Islet of Langerhans (tissue), 1 donor: ENCODE measurements around the gene NKD2.

Experiments
- FAIRE-seq: peaks from one replicate; lab custom pipeline; 2011; peaks lifted over from hg19 to GRCh38; lab: Jason Lieb, UNC

The NKD2 gene

DNA sequence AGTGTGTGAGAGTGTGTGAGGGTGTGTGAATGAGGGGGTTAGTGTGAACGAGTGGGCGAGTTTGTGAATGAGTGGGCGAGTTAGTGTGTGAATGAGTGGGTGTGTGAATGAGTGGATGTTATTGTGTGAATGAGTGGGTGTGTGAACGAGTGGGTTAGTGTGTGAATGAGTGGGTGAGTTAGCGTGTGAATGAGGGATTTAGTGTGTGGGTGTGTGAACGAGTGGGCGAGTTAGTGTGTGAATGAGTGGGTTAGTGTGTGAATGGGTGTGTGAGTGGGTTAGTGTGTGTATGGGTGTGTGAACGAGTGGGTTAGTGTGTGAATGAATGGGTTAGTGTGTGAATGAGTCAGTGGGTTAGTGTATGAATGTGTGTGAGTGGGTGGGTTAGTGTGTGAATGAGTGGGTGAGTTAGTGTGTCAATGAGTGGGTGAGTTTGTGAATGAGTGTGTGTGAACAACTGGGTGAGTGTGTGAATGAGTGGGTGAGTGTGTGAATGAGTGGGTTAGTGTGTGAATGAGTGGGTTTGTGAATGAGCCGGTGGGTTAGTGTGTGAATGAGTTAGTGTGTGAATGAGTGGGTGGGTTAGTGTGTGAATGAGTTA is 37.5 kb downstream of the NKD2 start:
- FAIRE-seq: no peak

DNA sequence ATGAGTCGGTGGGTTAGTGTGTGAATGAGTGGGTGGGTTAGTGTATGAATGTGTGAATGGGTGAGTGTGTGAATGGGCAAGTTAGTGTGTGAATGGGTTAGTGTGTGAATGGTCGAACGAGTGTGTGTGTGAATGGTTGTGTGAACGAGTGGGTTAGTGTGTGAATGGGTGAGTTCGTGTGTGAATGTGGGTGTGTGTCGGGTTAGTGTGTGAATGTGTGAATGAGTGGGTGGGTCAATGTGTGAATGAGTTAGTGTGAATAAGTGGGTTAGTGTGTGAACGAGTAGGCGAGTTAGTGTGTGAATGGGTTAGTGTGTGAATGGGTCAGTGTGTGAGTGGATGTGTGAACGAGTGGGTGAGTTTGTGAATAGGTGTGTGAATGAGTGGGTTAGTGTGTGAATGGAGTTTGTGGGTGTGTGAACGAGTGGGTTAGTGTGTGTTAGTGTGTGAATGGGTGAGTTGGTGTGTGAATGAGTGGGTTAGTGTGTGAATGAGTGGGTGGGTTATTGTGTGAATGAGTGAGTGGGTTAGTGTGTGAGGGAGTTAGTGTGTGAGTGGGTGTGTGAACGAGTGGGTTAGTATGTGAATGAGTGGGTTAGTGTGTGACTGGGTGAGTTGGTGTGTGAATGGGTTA is 38.8 kb downstream of the NKD2 start:
- no peak for FAIRE-seq

GRCh38 chr5:1048162-1048721 is 39.6 kb downstream of the NKD2 start:
- no peak for FAIRE-seq

DNA sequence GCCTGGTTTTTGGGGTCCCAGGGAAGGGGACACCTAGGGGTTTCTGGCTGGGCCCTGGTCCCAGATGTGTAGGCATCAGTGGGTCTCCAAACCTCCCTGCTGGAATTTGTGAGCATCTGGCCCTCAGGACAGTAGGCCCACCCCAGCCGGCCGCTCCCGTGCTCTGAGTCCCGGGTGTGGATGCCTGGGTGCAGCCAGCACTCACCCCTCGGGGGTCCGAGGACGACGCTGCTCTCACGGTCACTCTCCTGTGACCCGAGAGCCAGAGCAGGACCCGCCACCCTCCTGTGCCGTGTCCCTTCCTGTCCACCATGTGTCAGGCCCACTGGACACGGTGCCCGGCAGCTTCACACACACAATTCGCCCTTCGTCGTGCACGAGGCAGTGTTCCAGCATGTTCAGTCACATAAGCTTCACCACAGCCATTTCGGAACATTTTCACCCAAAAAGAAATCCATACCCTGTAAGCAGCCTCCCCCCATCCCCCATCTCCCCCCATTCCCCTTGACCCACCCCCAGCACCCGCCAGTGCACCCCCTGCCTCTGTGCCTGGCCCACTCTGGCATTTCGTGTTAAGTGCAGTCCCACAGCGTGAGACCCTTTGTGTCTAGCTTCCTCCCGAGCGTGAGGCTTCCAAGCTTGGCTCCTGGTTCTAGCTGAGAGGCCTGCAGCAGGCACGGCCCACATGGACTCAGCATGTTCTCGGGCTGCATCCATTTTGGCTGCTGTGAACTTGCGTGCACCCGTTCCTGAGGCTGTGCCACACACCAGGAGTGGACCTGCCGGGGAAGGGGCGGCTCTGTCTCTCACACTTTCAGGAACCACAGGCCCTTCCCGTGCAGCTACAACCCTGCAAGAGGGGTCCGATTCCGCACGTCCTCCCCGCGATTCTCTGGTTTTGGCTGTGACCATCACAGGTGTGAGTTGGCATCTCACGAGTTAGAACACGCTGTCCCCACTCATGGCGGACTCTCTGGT is 40.5 kb downstream of the NKD2 start:
- no peak for FAIRE-seq

DNA sequence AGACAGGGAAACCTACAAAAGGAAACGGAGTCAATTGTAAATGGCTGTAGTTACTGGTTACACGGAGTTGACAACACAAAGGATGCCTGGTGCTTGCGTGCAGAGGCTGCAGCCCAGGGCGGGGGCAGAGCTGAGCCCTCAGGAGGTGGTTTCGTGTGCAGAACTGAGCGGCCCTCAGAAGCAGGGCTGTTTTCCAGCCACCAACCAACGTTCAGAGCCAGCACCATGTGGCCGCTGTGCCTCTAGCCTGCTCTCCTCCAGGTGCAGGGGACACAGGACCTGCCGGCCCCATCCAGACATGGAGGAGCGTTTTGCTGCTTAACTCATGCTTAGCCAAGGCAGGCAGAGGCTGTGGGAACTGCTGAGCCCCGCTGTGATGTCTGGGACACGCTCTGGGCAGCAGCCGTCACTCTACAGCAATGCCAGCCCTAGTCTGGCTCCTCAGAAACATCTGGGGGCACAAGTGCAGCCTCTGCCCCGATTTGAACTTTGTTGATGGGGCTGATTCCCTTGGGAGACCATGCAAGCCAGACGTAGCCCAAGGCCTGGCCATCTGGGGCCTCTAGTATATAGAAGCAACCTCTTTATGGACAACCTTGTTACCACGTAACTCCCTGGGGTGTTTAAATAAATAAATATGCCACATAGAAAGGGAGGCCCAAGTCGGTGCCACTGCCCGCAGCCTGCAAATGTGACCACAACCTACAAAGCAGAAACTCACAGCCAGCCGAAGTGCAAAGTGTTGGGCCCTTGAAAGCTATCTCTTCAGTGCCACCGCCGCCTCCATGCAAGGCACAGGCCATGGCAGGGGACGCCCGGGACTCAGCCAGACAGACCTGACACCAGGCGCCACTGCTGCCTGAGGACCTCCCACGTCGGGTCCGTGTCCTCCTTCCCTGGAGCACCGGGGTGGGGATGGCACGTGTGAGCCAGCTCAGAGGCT is 42.1 kb downstream of the NKD2 start:
- FAIRE-seq: no peak

- no peak for FAIRE-seq
Measured at GRCh38 chr5:1051366-1051720, 42.7 kb downstream of the NKD2 start.

DNA sequence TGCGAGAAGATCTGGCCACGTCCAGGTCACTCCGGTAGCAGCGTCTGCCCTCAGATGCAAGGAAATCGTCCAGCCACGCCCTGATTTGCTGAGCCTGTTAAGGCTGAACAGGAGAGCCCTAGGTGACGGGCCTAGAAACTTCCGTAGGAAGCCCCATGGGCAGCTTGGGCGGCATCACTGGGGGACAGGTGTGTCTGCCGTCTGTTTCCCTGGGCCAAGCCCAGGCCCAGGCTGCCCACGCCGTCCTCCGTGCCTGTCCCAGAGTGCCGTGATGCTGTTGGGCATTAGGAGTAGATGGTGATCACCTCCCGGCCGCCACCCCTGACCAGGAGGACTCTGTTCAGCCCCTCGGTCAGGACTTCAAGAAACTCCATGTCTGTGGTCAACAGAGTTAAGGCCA is 43.5 kb downstream of the NKD2 start:
- no peak for FAIRE-seq

DNA sequence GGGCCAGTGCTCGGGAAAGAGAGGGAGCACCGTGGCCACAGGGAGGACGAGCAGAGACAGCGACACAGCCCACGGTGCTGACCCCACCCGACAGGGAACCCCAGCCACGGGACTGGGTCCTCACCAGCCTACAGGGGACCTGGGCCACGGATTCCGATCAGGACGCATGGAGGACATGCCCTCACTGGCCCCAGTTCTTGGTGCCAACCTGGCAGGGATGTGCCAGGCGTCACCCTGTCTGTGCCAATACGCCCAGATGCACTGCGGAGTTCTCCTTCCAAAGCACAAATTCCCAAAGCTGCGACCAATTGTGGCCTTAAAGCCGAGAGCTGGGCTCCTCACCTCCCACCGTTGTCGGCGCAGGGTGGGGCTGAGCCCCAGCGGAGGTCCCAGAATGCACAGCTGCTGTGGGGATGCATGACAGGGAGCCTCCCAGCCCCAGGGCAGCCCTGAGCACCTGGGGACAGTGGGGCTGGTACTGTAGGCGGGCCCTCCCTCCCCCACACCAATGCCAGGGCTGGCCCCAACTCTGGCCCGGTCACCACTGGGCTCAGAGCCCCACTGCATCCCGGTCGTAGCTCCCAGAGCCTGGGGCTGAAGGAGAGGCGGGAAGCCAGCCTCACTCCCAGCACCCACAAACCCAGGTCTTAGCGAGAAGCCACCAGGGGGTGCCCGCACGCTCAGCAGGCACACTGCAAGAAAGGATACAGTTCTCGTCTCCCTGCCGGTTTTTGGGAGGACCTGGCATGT is 44.2 kb downstream of the NKD2 start:
- FAIRE-seq: no peak

- no peak for FAIRE-seq
Measured at GRCh38 chr5:1053391-1054017, 44.9 kb downstream of the NKD2 start.

DNA sequence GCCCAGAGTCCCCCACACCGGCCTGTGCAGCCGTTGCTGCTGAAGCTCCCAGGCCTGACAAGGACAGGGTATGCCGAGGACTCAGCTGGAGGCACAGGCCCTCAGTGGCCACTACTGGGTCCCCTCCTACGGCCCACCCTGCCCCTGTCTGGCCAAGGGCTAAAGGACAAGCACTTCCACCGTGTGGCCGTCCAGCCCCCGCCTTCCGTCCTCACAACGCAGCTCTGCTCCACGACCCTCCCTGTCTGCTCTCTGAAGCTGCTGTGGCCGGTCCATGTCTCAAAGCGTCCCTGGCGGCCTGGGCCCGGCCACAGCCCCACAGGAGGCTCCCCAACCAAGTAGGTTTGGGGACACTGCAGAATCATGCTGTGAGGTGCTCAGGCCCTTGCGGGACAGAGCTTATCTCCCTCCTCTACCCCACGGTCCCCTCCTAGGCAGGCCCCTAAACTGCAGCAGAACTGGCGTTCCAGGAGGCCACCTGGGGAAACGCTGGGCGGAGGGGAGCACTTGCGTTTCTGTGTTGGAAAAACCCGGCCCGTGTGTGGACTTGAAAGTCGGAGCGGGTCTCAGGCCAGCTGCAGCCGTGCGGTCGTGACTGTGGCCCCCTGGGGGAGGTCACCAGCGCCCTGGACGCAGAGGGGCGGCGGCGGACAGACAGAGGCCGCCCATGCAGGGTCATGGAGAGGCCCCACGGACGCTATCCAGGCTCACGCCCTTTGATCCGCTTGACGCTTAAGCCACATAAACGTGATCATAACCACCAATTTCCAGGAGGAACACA is 45.6 kb downstream of the NKD2 start:
- FAIRE-seq: no peak

DNA sequence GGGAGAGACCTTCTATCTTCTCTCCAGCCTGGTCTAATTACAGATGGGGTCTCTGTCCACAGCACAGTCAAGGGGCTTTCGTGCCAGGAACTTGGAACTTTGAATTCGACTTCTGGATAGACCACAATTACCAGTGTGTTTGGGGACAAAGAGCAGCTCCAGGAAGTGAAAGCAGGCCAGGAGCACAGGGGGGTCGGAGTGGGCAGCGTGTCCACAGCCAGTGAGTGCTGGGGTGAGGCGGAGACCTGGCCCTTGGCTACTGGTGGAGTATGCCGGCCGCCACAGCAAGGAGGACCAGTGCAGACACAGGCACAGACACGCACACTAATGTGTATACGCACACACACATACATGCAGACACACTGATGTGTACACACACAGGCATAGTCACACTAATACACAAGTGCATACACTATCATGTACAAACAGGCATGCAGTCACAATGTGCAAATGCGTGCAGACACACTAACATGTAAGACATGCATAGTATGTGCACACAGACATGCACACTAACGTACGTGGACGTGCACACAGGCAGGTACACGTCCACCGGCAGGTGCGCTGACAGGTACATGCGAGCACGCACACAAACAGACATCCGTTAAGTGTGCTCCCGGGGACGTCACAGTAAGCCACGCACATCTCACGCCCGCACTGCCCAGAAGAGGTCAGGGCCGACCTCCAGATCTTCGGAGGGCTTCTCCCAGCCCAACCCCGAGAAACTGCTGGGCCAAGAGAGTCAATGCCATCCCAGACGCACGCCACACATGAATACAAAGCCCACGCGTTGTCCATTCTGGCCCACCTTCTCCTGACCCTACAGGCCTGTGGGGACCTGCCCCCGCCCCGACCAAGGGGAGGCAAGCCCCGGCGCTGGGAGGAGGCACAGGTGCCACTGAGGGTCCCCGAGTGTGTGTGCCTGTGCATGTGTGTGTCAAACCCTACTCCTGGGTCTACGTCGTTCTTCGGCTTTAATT is 46.5 kb downstream of the NKD2 start:
- FAIRE-seq: no peak

DNA sequence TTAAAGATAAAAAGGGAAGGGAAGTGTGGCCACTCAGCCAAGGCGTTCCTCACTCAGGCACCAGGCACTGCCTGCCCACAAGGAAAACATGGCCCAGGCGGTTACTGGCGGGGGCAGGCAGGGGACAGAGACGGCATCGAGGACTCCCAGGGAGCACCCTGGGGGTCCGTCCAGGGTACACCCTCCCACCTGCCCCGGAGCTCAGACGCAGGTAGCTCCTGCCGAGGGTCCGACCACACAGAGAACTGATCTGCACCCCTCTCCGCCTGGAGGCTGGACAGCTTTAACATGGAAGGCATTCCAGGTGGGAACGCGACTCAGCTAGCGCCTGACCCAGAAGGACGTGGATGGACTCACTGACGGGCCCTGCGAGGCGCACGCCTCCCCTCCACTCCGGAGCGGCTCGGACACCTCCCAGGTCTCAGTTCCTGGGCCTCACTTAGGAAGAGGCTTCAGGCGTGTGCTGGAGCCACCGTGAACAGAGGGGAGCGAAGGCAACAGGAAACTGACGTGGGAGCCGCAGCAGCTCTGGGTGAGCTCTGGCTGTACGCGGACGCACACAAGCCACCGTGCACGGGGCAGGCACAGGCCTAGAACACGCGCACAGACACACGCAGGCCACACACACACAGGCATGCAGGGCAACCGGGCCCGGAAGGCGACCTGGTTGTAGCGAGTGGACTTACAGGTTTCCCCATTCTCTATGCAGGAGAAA is 47.5 kb downstream of the NKD2 start:
- FAIRE-seq: no peak

GRCh38 chr5:1056611-1057484 is 48.2 kb downstream of the NKD2 start:
- FAIRE-seq: no peak

- FAIRE-seq: no peak
Measured at GRCh38 chr5:1057485-1058082, 49.0 kb downstream of the NKD2 start.

DNA sequence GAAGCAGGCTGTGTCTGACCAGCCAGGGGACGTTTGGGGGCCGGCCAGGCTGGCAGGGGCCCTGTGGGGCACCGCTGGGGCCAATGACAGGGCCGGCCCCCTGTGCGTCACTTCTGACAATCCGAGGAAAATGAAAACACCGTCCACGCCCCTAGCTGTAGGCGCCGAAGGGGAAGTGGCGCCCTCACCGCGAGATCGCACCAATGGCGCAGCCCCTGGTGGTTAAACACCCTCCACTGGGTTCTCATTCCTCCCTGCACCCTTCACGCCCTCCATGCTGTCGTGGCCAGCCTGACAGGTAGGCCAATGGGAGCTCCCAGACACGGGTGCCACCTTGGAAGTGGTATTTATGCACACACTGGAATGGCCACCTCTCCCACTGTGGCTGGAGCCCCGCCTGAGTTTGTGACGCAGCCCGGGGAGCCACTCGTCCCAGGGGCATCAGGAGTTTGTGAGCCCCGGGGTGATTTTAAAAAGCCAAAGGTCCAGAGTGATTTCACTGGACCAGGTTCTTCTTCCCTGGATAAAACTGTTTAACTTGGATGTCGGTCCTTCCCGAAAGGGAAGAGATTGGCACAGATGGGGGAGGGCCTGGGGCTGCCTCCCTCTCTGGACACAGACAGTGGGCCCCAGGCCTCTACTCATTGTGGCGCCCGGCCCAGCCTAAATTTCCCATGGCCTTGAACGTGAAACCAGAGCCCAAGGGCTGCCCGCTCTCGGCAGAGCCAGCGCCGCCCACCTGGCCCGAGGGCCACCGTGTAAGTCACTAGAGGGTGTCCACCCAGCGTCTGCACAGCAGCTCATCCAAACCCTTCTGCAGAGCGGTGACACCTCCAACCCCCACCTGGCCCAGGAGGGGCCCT is 49.7 kb downstream of the NKD2 start:
- no peak for FAIRE-seq
